Stimulated activated CD8-positive, alpha-beta memory T cell treated with anti-CD3 and anti-CD28 coated beads, Interleukin-7, amount 100 ng/mL, for 1 hour (primary cell): ENCODE measurements around the gene SDF4.
"Not testable (repeated sequence)": the region's sequence is repeated elsewhere in the genome, so short reads cannot be mapped to it uniquely, and the experiment has no call there.

ENCODE experiments used
- DNase-seq, 2 donors: peaks; one replicate each; pipeline ENCODE4 v3.0.0-alpha.2; 2020; ENCODE audit warnings: low read depth in 2 of 2

The SDF4 gene

GRCh38 chr1:1198423-1199140, 33.2 kb downstream of the SDF4 start:
- no peak for DNase-seq

- no peak for DNase-seq
Measured at GRCh38 chr1:1197551-1198422, 34.0 kb downstream of the SDF4 start.

- DNase-seq, result no peak
Measured at GRCh38 chr1:1197188-1197500, 34.7 kb downstream of the SDF4 start.

- DNase-seq, result no peak
Measured at GRCh38 chr1:1196431-1197187, 35.2 kb downstream of the SDF4 start.

GRCh38 chr1:1195726-1196125, 36.1 kb downstream of the SDF4 start:
- not testable (repeated sequence) for DNase-seq

GRCh38 chr1:1194723-1195122, 37.1 kb downstream of the SDF4 start:
- no peak for DNase-seq

GRCh38 chr1:1191734-1192133, 40.1 kb downstream of the SDF4 start:
- no peak for DNase-seq

GRCh38 chr1:1189111-1189510, 42.7 kb downstream of the SDF4 start:
- no peak for DNase-seq

GRCh38 chr1:1187938-1188337, 43.9 kb downstream of the SDF4 start:
- no peak for DNase-seq

- DNase-seq, result no peak
Measured at GRCh38 chr1:1185101-1185765, 46.6 kb downstream of the SDF4 start.

- no peak for DNase-seq
Measured at GRCh38 chr1:1183833-1184775, 47.7 kb downstream of the SDF4 start.

GRCh38 chr1:1183221-1183747, 48.5 kb downstream of the SDF4 start:
- no peak for DNase-seq

GRCh38 chr1:1182491-1183220, 49.1 kb downstream of the SDF4 start:
- no peak for DNase-seq

GRCh38 chr1:1181938-1182410, 49.8 kb downstream of the SDF4 start:
- DNase-seq, result no peak

- DNase-seq, result no peak
Measured at GRCh38 chr1:1181129-1181937, 50.5 kb downstream of the SDF4 start.

- no peak for DNase-seq
Measured at GRCh38 chr1:1179983-1180861, 51.6 kb downstream of the SDF4 start.

GRCh38 chr1:1179346-1179982, 52.3 kb downstream of the SDF4 start:
- DNase-seq, result no peak
